Muscle layer of colon (tissue), 2 donors: Measurements from ENCODE around the gene LRRTM3.

Source experiments
- H3K27ac ChIP-seq: one replicate; pipeline ENCODE4 v1.7.0; 2013; ENCODE audit warnings: low read depth, mild to moderate bottlenecking, low read length, moderate library complexity
- H3K27me3 ChIP-seq, 2 donors: one replicate each; pipeline ENCODE4 v1.7.0; 2013; ENCODE audit warnings: low read length in 2 of 2, mild to moderate bottlenecking in 2 of 2; ENCODE audit not compliant: insufficient read depth in 2 of 2, control insufficient read depth in 1 of 2
- H3K36me3 ChIP-seq: one replicate; pipeline ENCODE4 v1.7.0; 2013; ENCODE audit warnings: mild to moderate bottlenecking, low read length; ENCODE audit not compliant: insufficient read depth
- H3K4me1 ChIP-seq: one replicate; pipeline ENCODE4 v1.7.0; 2013; ENCODE audit warnings: mild to moderate bottlenecking, low read length; ENCODE audit not compliant: insufficient read depth
- H3K4me3 ChIP-seq, 2 donors: one replicate each; pipeline ENCODE4 v1.7.0; 2013; ENCODE audit warnings: low read length in 2 of 2, low read depth in 1 of 2, mild to moderate bottlenecking in 1 of 2, moderate library complexity in 1 of 2
- H3K9ac ChIP-seq: one replicate; pipeline ENCODE4 v1.7.0; 2013; ENCODE audit warnings: low read length
- H3K9me3 ChIP-seq: one replicate; pipeline ENCODE4 v1.7.0; 2013; ENCODE audit warnings: mild to moderate bottlenecking, low read length
- donor health status: abdominal sarcoma.
- donor health status: Adenocarcinoma of cecum.

Gene LRRTM3

GRCh38 chr10:67088036-67088435 is 162.2 kb downstream of the LRRTM3 start:
- Histone ChIP-seq H3K36me3 (no peaks in the 10 kb centered on the region), H3K9me3 (no peaks in the 10 kb centered on the region), H3K4me1 (peaks cover 14% of the 10 kb centered on the region), H3K27ac (no peak overlapping the region), H3K9ac (no peak overlapping the region), H3K4me3 (no peak overlapping the region), H3K27me3 (no peaks in the 10 kb centered on the region)

GRCh38 chr10:67095531-67095930 is 169.7 kb downstream of the LRRTM3 start:
- no peak overlapping the region for H3K4me3 ChIP-seq
- H3K27me3 ChIP-seq, result no peaks in the 10 kb centered on the region
- H3K36me3 ChIP-seq, result no peaks in the 10 kb centered on the region
- no peaks in the 10 kb centered on the region for H3K4me1 ChIP-seq
- H3K27ac ChIP-seq, result no peak overlapping the region
- no peak overlapping the region for H3K9ac ChIP-seq
- no peaks in the 10 kb centered on the region for H3K9me3 ChIP-seq

GRCh38 chr10:67098461-67098860 is 172.6 kb downstream of the LRRTM3 start:
- Histone ChIP-seq H3K27me3 (no peaks in the 10 kb centered on the region), H3K9ac (no peak overlapping the region), H3K4me1 (no peaks in the 10 kb centered on the region), H3K27ac (no peak overlapping the region), H3K9me3 (no peaks in the 10 kb centered on the region), H3K36me3 (no peaks in the 10 kb centered on the region), H3K4me3 (no peak overlapping the region)

DNA sequence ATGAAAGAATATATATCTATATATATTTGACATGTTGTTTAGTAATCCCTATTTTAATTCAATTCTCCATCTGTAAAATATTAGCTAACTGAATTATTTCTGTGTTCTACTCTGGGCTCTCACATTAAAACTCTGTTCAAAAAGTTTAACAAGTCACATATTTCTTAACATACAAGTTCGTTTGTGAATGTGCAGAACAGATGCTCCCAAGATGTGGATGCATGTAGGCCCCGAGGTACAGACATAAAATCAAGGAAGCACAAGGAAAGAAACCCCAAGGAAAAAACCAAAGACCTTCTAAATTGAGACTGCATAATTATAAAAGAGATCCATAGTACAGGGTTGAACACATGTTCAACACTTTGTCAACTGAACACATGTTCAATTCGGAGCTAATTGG is 175.1 kb downstream of the LRRTM3 start:
- no peak overlapping the region for H3K27ac ChIP-seq
- H3K4me3 ChIP-seq, result no peak overlapping the region
- no peaks in the 10 kb centered on the region for H3K27me3 ChIP-seq
- no peaks in the 10 kb centered on the region for H3K36me3 ChIP-seq
- H3K4me1 ChIP-seq, result no peaks in the 10 kb centered on the region
- H3K9me3 ChIP-seq, result no peaks in the 10 kb centered on the region
- H3K9ac ChIP-seq, result no peak overlapping the region

DNA sequence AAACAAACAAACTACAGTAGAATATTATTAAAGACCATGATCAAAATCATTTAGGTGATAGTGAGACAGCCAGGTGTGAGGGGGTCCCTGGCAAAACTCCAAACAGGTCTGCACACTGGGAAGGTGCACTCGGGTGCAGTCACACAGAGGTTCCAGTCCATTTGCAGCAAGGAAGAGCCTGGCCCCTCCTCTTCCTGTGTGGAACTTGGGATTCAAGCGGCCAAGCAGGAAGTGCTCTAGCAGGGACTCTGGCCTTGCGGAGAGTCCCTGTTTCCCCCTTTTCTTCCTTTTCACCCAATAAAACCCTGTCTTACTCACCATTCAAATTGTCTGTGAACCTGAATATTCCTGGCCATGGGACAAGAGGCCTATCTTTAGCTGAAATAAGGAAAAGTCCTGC is 181.8 kb downstream of the LRRTM3 start:
- H3K9me3 ChIP-seq, result no peaks in the 10 kb centered on the region
- H3K27me3 ChIP-seq, result no peaks in the 10 kb centered on the region
- H3K4me1 ChIP-seq, result no peaks in the 10 kb centered on the region
- no peak overlapping the region for H3K27ac ChIP-seq
- no peak overlapping the region for H3K9ac ChIP-seq
- no peak overlapping the region for H3K4me3 ChIP-seq
- no peaks in the 10 kb centered on the region for H3K36me3 ChIP-seq

GRCh38 chr10:67110286-67110685 is 184.4 kb downstream of the LRRTM3 start:
- H3K27ac ChIP-seq, result no peak overlapping the region
- H3K36me3 ChIP-seq, result no peaks in the 10 kb centered on the region
- no peaks in the 10 kb centered on the region for H3K4me1 ChIP-seq
- no peak overlapping the region for H3K4me3 ChIP-seq
- H3K9me3 ChIP-seq, result no peaks in the 10 kb centered on the region
- H3K27me3 ChIP-seq, result no peaks in the 10 kb centered on the region
- H3K9ac ChIP-seq, result no peak overlapping the region

GRCh38 chr10:67112765-67113164 is 186.9 kb downstream of the LRRTM3 start:
- Histone ChIP-seq H3K9me3 (no peaks in the 10 kb centered on the region), H3K4me1 (no peaks in the 10 kb centered on the region), H3K27me3 (no peaks in the 10 kb centered on the region), H3K36me3 (no peaks in the 10 kb centered on the region), H3K27ac (no peak overlapping the region), H3K4me3 (no peak overlapping the region), H3K9ac (no peak overlapping the region)

- Histone ChIP-seq H3K4me1 (no peaks in the 10 kb centered on the region), H3K27me3 (no peaks in the 10 kb centered on the region), H3K9ac (no peak overlapping the region), H3K36me3 (no peaks in the 10 kb centered on the region), H3K9me3 (no peaks in the 10 kb centered on the region), H3K27ac (no peak overlapping the region), H3K4me3 (no peak overlapping the region)
Observed at GRCh38 chr10:67114945-67115344, 189.1 kb downstream of the LRRTM3 start.

DNA sequence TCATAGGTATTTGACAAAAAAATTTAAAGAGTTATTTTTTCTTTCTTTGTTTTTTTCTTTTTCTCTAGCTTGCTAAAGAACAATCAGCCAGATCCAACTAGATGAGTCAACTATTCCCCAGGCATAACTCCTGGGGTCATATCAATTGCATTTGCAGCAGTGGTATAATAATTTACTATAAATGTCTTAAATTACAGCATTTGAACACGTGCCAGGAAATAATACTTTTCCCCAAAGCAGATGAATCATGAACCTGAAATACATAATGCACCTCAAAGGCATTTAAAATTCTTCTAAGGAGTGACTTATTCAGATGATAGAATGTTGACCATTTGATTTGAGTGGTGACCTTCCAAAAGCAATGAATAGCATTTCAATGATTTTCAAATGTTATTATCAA is 190.1 kb downstream of the LRRTM3 start:
- Histone ChIP-seq H3K4me1 (no peaks in the 10 kb centered on the region), H3K9ac (no peak overlapping the region), H3K36me3 (no peaks in the 10 kb centered on the region), H3K27ac (no peak overlapping the region), H3K4me3 (no peak overlapping the region), H3K9me3 (no peaks in the 10 kb centered on the region), H3K27me3 (no peaks in the 10 kb centered on the region)

DNA sequence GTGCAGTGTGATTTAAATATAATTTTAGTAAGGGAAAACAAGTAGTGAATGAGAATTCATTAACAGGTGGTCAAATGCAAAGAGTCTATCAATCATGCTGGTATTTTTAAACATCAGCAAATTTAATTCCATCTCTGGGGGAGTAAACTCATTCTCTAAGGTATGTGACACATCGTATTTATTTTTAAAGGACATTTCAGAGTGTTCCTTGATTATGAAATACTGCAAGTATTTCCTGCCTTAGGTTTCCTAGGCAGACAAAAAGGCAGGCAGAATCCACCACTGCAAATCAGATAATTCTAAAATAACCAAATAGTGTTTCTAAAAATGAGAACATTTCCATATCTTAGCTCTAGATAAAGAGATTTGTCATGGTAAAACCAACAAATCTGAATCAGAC is 193.8 kb downstream of the LRRTM3 start:
- Histone ChIP-seq H3K27me3 (no peaks in the 10 kb centered on the region), H3K4me1 (no peaks in the 10 kb centered on the region), H3K9me3 (no peaks in the 10 kb centered on the region), H3K27ac (no peak overlapping the region), H3K36me3 (no peaks in the 10 kb centered on the region), H3K9ac (no peak overlapping the region), H3K4me3 (no peak overlapping the region)

GRCh38 chr10:67127441-67127840 is 201.6 kb downstream of the LRRTM3 start:
- Histone ChIP-seq H3K27me3 (no peaks in the 10 kb centered on the region), H3K9ac (no peak overlapping the region), H3K36me3 (no peaks in the 10 kb centered on the region), H3K4me1 (no peaks in the 10 kb centered on the region), H3K27ac (no peak overlapping the region), H3K9me3 (no peaks in the 10 kb centered on the region), H3K4me3 (no peak overlapping the region)

DNA sequence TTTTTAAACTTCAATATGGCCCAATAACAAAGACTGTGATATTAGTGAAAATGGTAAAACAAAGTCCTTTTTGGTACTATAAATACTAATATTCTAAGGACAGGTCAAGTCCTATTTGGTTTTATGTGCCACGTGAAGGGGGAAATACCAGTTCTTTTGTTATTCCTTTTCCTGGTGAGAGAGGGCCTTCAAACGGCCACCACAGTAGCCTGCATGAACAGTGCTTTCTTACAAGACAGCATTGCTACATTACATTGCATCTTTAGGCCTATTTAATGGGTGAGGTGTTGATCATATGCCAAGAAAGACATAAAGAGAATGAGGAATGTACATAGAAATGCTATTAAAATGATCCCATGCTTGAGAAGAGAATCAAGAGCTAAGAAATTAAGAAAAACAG is 214.8 kb downstream of the LRRTM3 start:
- Histone ChIP-seq H3K4me1 (no peaks in the 10 kb centered on the region), H3K36me3 (no peaks in the 10 kb centered on the region), H3K4me3 (no peak overlapping the region), H3K27ac (no peak overlapping the region), H3K9me3 (no peaks in the 10 kb centered on the region), H3K27me3 (no peaks in the 10 kb centered on the region), H3K9ac (no peak overlapping the region)
